HL-60 (cell line): ENCODE measurements around the gene HOXB2.

ENCODE experiments used
- POLR2AphosphoS5 ChIP-seq: IDR thresholded peaks from 2 replicates; pipeline ENCODE4 v1.6.1; 2012; ENCODE audit warnings: low read depth
- SPI1 ChIP-seq: IDR thresholded peaks from 2 replicates; pipeline ENCODE4 v1.6.1; 2012; ENCODE audit warnings: low read depth, mild to moderate bottlenecking, borderline replicate concordance
- TF ChIP-seq, protein P1 (sequence below): IDR thresholded peaks from one replicate; pipeline ENCODE4 v1.5.1; 2011; ENCODE audit warnings: low read length, control low read depth, inconsistent platforms; ENCODE audit not compliant: insufficient read depth

DNA sequence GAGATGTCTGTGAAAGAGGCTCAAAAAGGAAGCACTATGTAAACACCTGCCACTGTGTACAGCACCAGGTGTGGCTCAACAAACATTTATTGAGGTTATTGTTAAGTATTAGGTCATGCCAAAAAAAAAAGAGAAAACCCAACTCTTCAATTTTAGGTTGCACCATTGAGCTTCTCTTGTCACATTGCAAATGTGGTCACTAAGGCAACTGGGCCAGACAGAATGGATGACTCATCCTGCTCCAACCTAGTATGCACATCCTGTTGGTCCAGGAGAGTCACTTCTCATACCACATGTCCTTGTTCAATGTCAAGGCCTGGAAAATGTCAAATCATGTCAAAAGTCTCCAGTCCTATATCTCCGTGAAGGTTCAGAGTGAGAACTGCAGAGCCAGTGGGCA lies 39.1 kb downstream of the HOXB2 start:
- TF ChIP-seq, protein P1, sequence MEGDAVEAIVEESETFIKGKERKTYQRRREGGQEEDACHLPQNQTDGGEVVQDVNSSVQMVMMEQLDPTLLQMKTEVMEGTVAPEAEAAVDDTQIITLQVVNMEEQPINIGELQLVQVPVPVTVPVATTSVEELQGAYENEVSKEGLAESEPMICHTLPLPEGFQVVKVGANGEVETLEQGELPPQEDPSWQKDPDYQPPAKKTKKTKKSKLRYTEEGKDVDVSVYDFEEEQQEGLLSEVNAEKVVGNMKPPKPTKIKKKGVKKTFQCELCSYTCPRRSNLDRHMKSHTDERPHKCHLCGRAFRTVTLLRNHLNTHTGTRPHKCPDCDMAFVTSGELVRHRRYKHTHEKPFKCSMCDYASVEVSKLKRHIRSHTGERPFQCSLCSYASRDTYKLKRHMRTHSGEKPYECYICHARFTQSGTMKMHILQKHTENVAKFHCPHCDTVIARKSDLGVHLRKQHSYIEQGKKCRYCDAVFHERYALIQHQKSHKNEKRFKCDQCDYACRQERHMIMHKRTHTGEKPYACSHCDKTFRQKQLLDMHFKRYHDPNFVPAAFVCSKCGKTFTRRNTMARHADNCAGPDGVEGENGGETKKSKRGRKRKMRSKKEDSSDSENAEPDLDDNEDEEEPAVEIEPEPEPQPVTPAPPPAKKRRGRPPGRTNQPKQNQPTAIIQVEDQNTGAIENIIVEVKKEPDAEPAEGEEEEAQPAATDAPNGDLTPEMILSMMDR, result no peak
- TF ChIP-seq POLR2AphosphoS5, result no peak
- no peak for TF ChIP-seq SPI1
